ACC112 (cell line): ENCODE measurements around the gene PIK3C2G.

Experiments used
- H2AFZ ChIP-seq: fragments of 200-600 bp; sonication (generic); one replicate; pipeline ENCODE4 v1.6.0; 2017; ENCODE audit warnings: antibody characterized with exemption, low read length; ENCODE audit not compliant: unreplicated experiment
- H3K27ac ChIP-seq: fragments of 200-600 bp; sonication (generic); 2 replicates; pipeline ENCODE4 v1.5.1; 2014; ENCODE audit warnings: low read depth, mild to moderate bottlenecking, antibody characterized with exemption, low read length, moderate library complexity
- H3K27me3 ChIP-seq: fragments of 200-600 bp; sonication (generic); 2 replicates; pipeline ENCODE4 v1.6.1; 2014; ENCODE audit warnings: mild to moderate bottlenecking, antibody characterized with exemption, low read length, moderate library complexity, mixed read lengths; ENCODE audit not compliant: insufficient read depth
- H3K36me3 ChIP-seq: fragments of 200-600 bp; sonication (generic); 2 replicates; pipeline ENCODE4 v1.6.1; 2016; ENCODE audit warnings: mild to moderate bottlenecking, antibody characterized with exemption, low read length, moderate library complexity, mixed read lengths; ENCODE audit not compliant: insufficient read depth
- H3K4me1 ChIP-seq: fragments of 200-600 bp; sonication (generic); one replicate; pipeline ENCODE4 v1.6.1; 2016; ENCODE audit warnings: low read length, mixed read lengths; ENCODE audit not compliant: insufficient read depth, unreplicated experiment, control insufficient read depth
- H3K4me3 ChIP-seq: fragments of 200-600 bp; sonication (generic); 2 replicates; pipeline ENCODE4 v1.5.1; 2014; ENCODE audit warnings: mild to moderate bottlenecking, low read depth, low read length
- H3K79me2 ChIP-seq: fragments of 200-600 bp; sonication (generic); one replicate; pipeline ENCODE4 v1.6.0; 2016; ENCODE audit warnings: low read length; ENCODE audit not compliant: control insufficient read depth, unreplicated experiment, insufficient read depth

Gene PIK3C2G

DNA sequence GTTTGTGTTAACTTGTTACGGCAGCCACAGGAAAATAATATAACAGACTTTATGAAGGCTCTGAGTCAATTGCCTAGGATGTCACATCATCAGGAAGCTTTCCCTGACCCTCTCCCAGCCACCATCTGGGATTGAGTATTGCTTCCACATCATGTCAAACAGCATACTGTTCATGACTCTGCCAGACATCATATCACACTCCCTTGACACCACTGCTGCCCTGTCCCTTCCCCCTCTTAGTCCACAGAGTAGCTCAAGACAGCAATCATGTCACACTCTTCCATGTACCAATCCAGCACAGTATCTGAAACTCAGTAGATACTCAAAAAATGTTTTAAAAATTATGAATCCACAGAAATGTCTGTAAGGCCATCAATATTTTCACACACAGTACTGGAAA is 168.0 kb downstream of the PIK3C2G start:
- no peak overlapping the region for H3K27ac ChIP-seq

DNA sequence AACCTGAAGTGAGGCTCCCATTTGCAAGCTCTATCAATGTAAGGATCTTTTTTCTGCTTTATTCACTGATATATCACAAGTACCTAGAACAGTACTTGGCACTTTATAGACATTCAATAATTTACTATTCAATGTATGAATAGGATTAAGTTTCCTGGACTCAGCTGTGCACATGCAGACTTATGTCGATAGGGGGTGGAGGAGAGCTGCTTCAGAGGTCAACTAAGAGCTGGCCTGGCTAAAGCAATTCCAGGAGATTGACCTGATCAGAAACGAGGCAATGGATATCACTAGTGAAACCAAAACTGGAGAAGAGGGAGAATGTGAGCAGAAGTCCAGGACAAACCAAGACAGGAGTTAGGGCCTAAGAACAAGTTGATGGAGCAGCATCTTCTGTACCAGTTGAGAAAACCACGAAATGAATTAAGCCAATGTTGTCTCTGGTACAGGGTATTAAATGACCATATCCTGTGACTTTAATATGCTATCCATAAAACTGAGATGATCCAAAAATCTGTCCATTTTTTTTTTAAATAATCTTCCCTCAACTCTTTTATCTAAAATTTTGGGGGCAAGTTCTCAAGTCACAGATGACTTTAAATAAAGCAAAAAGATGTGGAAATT is 169.2 kb downstream of the PIK3C2G start:
- Histone ChIP-seq H2AFZ (peak overlapping the region; percentile 41), H3K27ac (no peak overlapping the region), H3K27me3 (no peaks in the 10 kb centered on the region), H3K4me1 (peaks cover 6% of the 10 kb centered on the region), H3K36me3 (no peaks in the 10 kb centered on the region), H3K4me3 (no peak overlapping the region), H3K79me2 (no peaks in the 10 kb centered on the region)

More for the DNA sequence above, 168.0 kb downstream of the PIK3C2G start:
- H3K36me3 ChIP-seq: no peaks in the 10 kb centered on the region
- no peak overlapping the region for H3K4me3 ChIP-seq
- no peaks in the 10 kb centered on the region for H3K27me3 ChIP-seq
- peaks cover 6% of the 10 kb centered on the region for H3K4me1 ChIP-seq
- no peaks in the 10 kb centered on the region for H3K79me2 ChIP-seq
- no peak overlapping the region for H2AFZ ChIP-seq

DNA sequence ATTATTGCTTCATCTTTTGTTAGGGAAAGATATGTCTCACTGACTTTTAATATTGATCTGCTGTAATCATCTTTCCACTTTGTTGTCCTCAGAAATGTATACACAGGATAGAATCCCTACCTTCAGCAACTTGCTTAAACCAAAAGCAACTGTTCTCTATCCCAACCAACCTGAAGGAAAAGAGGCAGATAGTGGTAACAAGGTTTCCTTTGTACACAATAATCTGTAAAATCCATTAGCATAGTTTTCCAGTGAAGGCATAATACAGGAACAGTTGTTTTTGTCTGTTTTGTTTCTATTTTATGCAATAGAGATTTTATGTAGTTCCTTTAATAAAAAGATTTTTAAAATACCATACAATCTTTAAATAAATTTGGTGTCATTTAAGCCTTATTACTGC is 170.5 kb downstream of the PIK3C2G start:
- Histone ChIP-seq H3K27ac (no peak overlapping the region), H3K79me2 (no peaks in the 10 kb centered on the region), H3K4me3 (no peak overlapping the region), H3K36me3 (no peaks in the 10 kb centered on the region), H3K4me1 (peaks cover 6% of the 10 kb centered on the region), H3K27me3 (no peaks in the 10 kb centered on the region), H2AFZ (peak overlapping the region; percentile 54)

DNA sequence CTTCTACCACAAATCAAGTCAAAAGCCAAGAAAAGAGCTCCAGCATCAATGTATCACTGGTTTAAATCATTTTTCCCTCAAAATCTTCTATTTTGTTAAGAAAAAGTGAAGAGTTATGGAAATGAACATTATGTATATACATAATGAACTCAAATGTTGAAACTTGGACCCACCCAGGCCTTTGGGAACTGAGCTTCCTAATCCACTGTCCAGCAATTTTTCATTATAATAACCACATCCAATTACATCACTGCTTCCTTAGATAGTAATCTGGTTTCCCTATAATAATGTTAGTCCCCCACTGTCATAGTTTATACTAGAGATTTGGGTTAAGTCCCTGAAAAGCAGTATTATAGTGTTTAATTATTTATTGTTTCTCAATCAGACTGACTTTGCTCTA is 170.9 kb downstream of the PIK3C2G start:
- no peak overlapping the region for H3K4me3 ChIP-seq
- no peaks in the 10 kb centered on the region for H3K27me3 ChIP-seq
- H3K27ac ChIP-seq: no peak overlapping the region
- no peaks in the 10 kb centered on the region for H3K36me3 ChIP-seq
- H3K4me1 ChIP-seq: peaks cover 6% of the 10 kb centered on the region
- no peaks in the 10 kb centered on the region for H3K79me2 ChIP-seq
- H2AFZ ChIP-seq: no peak overlapping the region

DNA sequence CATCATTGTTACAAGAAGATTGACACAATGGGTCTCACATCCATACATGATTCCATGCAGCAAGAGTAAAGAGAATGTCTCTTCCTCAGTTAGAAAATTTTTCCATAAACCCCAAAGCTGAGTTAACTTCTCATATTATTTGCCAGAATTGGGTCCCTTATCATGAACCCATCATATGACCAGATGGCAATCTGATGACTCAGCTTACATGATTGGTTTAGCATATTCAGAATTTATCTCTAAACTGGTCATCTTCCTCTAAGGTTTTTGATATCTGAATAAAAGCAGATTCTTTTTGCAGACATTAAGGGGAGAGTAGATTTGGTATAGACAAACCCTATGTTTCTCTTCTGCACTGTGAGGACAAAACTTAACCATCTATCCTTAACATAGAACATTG is 174.9 kb downstream of the PIK3C2G start:
- no peaks in the 10 kb centered on the region for H3K27me3 ChIP-seq
- no peaks in the 10 kb centered on the region for H3K79me2 ChIP-seq
- peaks cover 21% of the 10 kb centered on the region for H3K4me1 ChIP-seq
- no peak overlapping the region for H3K4me3 ChIP-seq
- no peak overlapping the region for H2AFZ ChIP-seq
- no peaks in the 10 kb centered on the region for H3K36me3 ChIP-seq
- no peak overlapping the region for H3K27ac ChIP-seq

DNA sequence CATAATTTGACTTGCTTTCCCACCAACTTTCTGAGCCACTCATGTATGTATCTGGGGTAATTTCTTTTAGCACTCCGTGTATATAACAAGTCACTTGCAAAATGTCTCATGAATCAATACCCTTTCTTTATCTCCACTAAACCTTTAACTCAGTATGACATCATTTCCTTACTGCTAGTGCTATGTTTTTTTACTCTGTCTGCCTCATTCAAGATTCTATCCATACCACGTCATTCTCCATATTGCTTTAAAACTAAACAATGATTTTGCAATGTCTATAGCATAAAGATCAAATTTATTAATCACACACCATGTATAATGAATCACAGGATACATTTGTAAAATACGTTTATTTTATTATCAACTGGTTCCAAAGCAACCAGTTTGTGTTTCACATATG is 178.2 kb downstream of the PIK3C2G start:
- no peak overlapping the region for H2AFZ ChIP-seq
- H3K4me1 ChIP-seq: peaks cover 30% of the 10 kb centered on the region
- no peaks in the 10 kb centered on the region for H3K36me3 ChIP-seq
- peak overlapping the region; percentile 41; the same call in 1 of the 2 replicates for H3K27ac ChIP-seq
- H3K27me3 ChIP-seq: no peaks in the 10 kb centered on the region
- no peaks in the 10 kb centered on the region for H3K79me2 ChIP-seq
- no peak overlapping the region for H3K4me3 ChIP-seq

DNA sequence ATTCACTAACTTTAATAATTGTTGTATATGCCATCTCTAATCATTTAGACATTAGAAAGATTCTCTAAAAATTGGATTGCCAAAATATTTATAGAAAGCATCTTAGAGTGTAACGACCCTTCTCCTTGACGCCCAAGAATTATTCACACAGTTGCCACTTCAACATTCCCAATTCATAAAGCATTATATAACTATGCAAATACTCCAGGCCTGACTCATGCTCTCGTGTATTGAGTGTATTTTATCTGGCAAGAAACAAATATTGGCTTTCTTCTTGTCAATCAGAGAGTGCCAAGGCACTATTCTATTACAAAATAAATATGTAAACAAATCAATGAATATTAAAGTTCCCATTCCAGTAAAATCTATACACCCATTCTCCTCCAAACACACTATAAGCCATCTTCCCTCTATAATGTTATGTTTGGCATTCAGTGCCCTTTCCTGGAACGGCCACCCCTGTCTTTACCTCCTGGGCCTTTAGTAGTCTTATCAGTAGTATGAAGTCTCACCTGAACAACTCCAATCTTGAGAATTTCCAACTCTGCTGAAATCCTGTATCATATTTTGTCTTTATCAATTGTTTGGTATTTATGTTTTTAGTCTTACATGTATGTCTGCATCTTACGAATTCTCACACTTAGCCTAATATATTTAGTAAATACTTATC is 182.6 kb downstream of the PIK3C2G start:
- peaks cover 23% of the 10 kb centered on the region for H3K4me1 ChIP-seq
- H3K27ac ChIP-seq: no peak overlapping the region
- H3K79me2 ChIP-seq: no peaks in the 10 kb centered on the region
- H3K36me3 ChIP-seq: no peaks in the 10 kb centered on the region
- H3K4me3 ChIP-seq: no peak overlapping the region
- no peak overlapping the region for H2AFZ ChIP-seq
- H3K27me3 ChIP-seq: no peaks in the 10 kb centered on the region

DNA sequence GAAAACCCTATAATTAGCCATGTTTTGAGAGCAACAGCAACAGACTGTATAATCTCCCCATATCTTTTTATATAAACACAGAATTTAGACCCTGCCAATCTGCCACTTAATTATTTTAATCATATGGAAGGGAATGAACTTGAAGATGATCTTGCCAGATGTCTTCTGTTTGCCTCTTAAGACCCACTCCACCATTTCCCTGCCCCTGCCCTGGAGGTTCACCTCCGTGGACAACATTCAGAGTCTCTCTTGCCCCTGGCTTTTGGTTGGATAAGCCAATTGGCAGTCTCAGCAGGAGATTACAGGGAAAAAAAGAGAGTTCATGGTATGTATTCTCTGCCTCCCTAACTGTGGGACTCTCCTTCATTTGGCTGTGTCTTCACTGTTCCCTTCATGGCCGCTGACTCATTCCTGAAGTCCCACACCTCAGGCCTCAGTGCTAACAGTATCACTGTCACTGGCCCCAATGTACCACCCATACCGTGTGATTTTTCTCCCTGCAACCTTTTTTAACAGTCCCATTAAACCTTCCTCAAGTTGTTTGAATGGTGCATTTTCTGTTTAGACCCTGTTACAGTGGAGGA is 184.8 kb downstream of the PIK3C2G start:
- no peaks in the 10 kb centered on the region for H3K27me3 ChIP-seq
- H3K4me1 ChIP-seq: peaks cover 10% of the 10 kb centered on the region
- no peaks in the 10 kb centered on the region for H3K79me2 ChIP-seq
- H3K36me3 ChIP-seq: no peaks in the 10 kb centered on the region
- no peak overlapping the region for H2AFZ ChIP-seq
- H3K27ac ChIP-seq: no peak overlapping the region
- H3K4me3 ChIP-seq: no peak overlapping the region

DNA sequence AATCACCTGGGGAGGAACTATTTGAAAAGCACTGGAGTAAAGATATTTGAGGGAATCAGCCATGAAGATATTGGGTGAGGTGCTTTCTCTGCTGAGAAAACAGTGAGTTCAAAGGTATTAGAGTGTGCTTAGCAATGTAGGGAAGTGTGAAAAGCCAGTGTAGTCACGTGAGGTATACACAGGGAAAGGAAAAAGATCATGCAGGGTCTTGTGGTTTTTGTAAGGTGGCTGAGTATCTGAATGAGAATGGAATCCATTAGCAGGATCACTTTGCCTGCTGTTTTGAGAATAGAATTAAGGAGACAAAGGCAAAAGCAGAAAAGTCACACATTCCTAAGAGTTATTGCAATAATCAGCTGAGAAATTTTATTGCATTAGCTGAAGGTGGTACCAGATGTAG is 193.0 kb downstream of the PIK3C2G start:
- Histone ChIP-seq H3K27ac (no peak overlapping the region), H3K4me3 (no peak overlapping the region), H3K79me2 (no peaks in the 10 kb centered on the region), H3K27me3 (no peaks in the 10 kb centered on the region), H3K36me3 (no peaks in the 10 kb centered on the region), H2AFZ (no peak overlapping the region), H3K4me1 (no peaks in the 10 kb centered on the region)

DNA sequence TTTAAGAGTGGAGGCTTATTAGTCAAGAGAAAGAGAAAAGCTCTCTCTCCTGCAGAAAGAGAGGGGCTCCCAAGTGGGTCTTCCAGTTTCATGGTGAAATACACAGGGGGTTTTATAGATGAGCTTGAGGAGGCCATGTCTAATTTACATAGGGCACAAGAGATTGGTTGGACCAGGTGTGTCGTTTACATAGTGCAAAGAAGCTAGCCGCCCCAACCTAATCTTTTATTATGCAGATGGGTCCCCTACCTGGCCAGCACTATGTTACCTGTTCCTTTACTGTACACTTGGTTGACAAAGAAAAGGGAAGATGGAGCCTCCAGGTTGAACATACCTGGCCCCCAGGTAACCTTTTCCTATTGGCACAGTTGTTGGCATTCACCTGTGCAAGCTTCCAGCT is 195.0 kb downstream of the PIK3C2G start:
- no peak overlapping the region for H2AFZ ChIP-seq

DNA sequence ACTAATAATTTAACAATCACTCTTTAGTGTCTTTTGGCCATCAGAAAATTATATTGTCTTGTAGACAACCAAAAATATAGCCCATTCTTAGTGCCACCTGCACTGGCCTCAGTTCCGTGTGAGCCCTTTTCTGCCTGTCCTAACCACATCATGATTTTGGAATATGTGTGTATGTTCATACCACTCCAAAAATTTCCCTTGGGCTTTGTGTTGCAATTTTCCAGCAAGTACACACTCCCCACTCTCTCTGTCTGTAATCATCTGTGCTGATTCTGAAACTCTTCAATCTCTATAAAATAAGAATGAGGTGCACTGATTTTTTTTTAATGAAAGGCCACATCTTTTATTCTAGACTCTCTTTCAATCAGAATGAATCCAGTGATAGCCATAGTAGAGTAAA is 196.0 kb downstream of the PIK3C2G start:
- no peak overlapping the region for H3K4me3 ChIP-seq
- peaks cover 9% of the 10 kb centered on the region for H3K4me1 ChIP-seq
- H2AFZ ChIP-seq: no peak overlapping the region
- H3K36me3 ChIP-seq: no peaks in the 10 kb centered on the region
- H3K79me2 ChIP-seq: no peaks in the 10 kb centered on the region
- H3K27ac ChIP-seq: no peak overlapping the region
- no peaks in the 10 kb centered on the region for H3K27me3 ChIP-seq

More for the DNA sequence above, 195.0 kb downstream of the PIK3C2G start:
- H3K4me1 ChIP-seq: no peaks in the 10 kb centered on the region
- no peaks in the 10 kb centered on the region for H3K27me3 ChIP-seq
- H3K79me2 ChIP-seq: no peaks in the 10 kb centered on the region
- H3K36me3 ChIP-seq: no peaks in the 10 kb centered on the region
- no peak overlapping the region for H3K27ac ChIP-seq
- no peak overlapping the region for H3K4me3 ChIP-seq
